ENCODE data around the gene IL1F10. TPM values are rescaled to one million over a fixed set of nuclear protein-coding genes. Genes with fewer than 3 reads are reported as not detected.

Gene IL1F10
- total and polyA plus RNA-seq, 2 of the 13 experiments (the other 11 are each of a cell fraction or from before 2014, with no cell fraction given), result not detected

GRCh38 chr2:113073325-113073834 lies 5.6 kb downstream of the IL1F10 start:
- Histone ChIP-seq H3K9me3 (ENCODE audit: low read length) (no peaks in the 10 kb centered on the region), H3K27me3 (ENCODE audit: control insufficient read depth in 1 of 2, insufficient read depth in 2 of 2, low read length in 2 of 2) (peaks cover 2 to 17% of the 10 kb centered on the region in 2 experiments; a peak in 3 of 5 replicates), H3K9ac (ENCODE audit: insufficient read depth, low read depth, low read length) (no peak overlapping the region), H3K27ac (ENCODE audit: extremely low read length, insufficient read depth, low read length) (no peak overlapping the region), H3K79me2 (ENCODE audit: insufficient read depth, low read length) (no peaks in the 10 kb centered on the region), H4K20me1 (ENCODE audit: insufficient read depth, low read length) (no peaks in the 10 kb centered on the region), H3K4me3 (replicated peaks in 1 of 3; ENCODE audit: insufficient read depth in 1 of 3, low read depth in 2 of 3, low read length in 3 of 3) (no peak overlapping the region), H3K36me3 (replicated peaks in 1 of 2; ENCODE audit: control insufficient read depth in 1 of 2, insufficient read depth in 2 of 2, low read length in 2 of 2) (no peaks in the 10 kb centered on the region), H3K4me1 (ENCODE audit: insufficient read depth, low read length) (no peaks in the 10 kb centered on the region), H3K4me2 (ENCODE audit: low read depth, low read length) (no peak overlapping the region), H2AFZ (ENCODE audit: low read length) (no peak overlapping the region)
- ChIA-PET POLR2A (no interaction called here), CTCF (ENCODE audit: low intra/inter-chr PET ratio, low total read pairs) (no interaction called here)
- in situ Hi-C loops (cut with HindIII; ENCODE audit: extremely low pct_ligation_motif_present, low pct_unique_long_range_greater_than_20kb) (no loop called here), intact Hi-C loops (cut with micrococcal nuclease; ENCODE audit: unreplicated experiment) (no loop called here)
- DNase-seq (ENCODE audit: low spot score), result no peak
- no peak for FAIRE-seq
- BruUV-seq (replicated peaks), result no TSS peak
- WGBS (ENCODE audit: low lambda C conversion rate), result 42% methylated on average over 2 of the region's 3 CpGs
- ATAC-seq, result no peak
- TF ChIP-seq MEF2D (CRISPR knock-in tag; IDR thresholded peaks at IDR 0.05) (no peak), KDM4B (CRISPR knock-in tag; IDR thresholded peaks at IDR 0.05) (no peak), MAFF (IDR thresholded peaks at IDR 0.05; ENCODE audit: low read depth, low read length) (no peak), ZNF30 (CRISPR knock-in tag; IDR thresholded peaks at IDR 0.05) (no peak), MZF1 (CRISPR knock-in tag; IDR thresholded peaks at IDR 0.05; ENCODE audit: borderline replicate concordance) (no peak), ELF4 (CRISPR knock-in tag; IDR thresholded peaks at IDR 0.05; ENCODE audit: borderline replicate concordance) (no peak), ZNF318 (CRISPR knock-in tag; IDR thresholded peaks at IDR 0.05) (no peak), ZNF660 (CRISPR knock-in tag; IDR thresholded peaks at IDR 0.05; ENCODE audit: borderline replicate concordance, low read depth) (no peak)
- TF ChIP-seq, protein P1, sequence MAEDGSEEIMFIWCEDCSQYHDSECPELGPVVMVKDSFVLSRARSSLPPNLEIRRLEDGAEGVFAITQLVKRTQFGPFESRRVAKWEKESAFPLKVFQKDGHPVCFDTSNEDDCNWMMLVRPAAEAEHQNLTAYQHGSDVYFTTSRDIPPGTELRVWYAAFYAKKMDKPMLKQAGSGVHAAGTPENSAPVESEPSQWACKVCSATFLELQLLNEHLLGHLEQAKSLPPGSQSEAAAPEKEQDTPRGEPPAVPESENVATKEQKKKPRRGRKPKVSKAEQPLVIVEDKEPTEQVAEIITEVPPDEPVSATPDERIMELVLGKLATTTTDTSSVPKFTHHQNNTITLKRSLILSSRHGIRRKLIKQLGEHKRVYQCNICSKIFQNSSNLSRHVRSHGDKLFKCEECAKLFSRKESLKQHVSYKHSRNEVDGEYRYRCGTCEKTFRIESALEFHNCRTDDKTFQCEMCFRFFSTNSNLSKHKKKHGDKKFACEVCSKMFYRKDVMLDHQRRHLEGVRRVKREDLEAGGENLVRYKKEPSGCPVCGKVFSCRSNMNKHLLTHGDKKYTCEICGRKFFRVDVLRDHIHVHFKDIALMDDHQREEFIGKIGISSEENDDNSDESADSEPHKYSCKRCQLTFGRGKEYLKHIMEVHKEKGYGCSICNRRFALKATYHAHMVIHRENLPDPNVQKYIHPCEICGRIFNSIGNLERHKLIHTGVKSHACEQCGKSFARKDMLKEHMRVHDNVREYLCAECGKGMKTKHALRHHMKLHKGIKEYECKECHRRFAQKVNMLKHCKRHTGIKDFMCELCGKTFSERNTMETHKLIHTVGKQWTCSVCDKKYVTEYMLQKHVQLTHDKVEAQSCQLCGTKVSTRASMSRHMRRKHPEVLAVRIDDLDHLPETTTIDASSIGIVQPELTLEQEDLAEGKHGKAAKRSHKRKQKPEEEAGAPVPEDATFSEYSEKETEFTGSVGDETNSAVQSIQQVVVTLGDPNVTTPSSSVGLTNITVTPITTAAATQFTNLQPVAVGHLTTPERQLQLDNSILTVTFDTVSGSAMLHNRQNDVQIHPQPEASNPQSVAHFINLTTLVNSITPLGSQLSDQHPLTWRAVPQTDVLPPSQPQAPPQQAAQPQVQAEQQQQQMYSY (CRISPR knock-in tag; IDR thresholded peaks at IDR 0.05), result no peak

All from HepG2 (cell line).